ENCODE data around the gene SCARB1.

DNA sequence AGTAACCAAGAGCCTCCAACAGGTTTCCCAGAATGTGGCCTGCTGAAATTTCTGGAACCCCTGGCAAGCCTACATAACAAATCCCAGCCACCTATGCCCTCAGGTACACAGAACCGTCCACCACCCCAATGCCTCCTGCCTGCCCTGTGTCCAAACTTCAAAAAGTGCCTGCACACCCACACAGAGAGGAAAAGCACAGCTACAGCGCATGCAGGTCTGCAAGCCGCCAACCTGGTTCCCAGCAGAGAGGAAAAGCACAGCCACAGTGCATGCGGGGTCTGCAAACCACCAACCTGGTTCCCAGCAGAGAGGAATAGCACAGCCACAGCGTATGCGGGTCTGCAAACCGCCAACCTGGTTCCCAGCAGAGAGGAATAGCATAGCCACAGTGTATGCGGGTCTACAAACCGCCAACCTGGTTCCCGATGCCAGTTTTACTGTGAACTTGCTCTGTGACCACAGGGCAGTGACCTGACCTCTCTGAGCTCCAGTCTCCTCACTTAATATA lies 113.5 kb downstream of the SCARB1 start:
- TF ChIP-seq, protein P1, sequence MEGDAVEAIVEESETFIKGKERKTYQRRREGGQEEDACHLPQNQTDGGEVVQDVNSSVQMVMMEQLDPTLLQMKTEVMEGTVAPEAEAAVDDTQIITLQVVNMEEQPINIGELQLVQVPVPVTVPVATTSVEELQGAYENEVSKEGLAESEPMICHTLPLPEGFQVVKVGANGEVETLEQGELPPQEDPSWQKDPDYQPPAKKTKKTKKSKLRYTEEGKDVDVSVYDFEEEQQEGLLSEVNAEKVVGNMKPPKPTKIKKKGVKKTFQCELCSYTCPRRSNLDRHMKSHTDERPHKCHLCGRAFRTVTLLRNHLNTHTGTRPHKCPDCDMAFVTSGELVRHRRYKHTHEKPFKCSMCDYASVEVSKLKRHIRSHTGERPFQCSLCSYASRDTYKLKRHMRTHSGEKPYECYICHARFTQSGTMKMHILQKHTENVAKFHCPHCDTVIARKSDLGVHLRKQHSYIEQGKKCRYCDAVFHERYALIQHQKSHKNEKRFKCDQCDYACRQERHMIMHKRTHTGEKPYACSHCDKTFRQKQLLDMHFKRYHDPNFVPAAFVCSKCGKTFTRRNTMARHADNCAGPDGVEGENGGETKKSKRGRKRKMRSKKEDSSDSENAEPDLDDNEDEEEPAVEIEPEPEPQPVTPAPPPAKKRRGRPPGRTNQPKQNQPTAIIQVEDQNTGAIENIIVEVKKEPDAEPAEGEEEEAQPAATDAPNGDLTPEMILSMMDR (IDR thresholded peaks at IDR 0.05; ENCODE audit: low read length), result no peak
- TF ChIP-seq EZH2 (optimal IDR thresholded peaks at IDR 0.05; ENCODE audit: low read depth, low read length) (no peak), EZH2phosphoT487 (IDR thresholded peaks at IDR 0.05; ENCODE audit: low read length) (no peak)
